HEK293 (cell line): Measurements from ENCODE around the gene PBX3.

Source experiments
- CTCF ChIP-seq: fragments of 450-650 bp; formaldehyde crosslinking; IDR thresholded peaks from 2 replicates; pipeline ENCODE4 v1.5.1; 2016; ENCODE audit warnings: missing biosample characterization, missing genetic modification characterization
- EGR2 ChIP-seq: fragments of 450-650 bp; formaldehyde crosslinking; IDR thresholded peaks from 2 replicates; pipeline ENCODE4 v1.5.1; 2016; ENCODE audit warnings: low read depth, missing biosample characterization, missing genetic modification characterization
- KLF9 ChIP-seq: fragments of 450-650 bp; formaldehyde crosslinking; IDR thresholded peaks from 2 replicates; pipeline ENCODE4 v1.5.1; 2016; ENCODE audit warnings: missing biosample characterization, missing genetic modification characterization, low read depth
- ZBTB1 ChIP-seq: fragments of 450-650 bp; formaldehyde crosslinking; IDR thresholded peaks from 2 replicates; pipeline ENCODE4 v1.5.1; 2016; ENCODE audit warnings: missing biosample characterization, missing genetic modification characterization
- ZNF2 ChIP-seq: fragments of 450-650 bp; formaldehyde crosslinking; IDR thresholded peaks from 2 replicates; pipeline ENCODE4 v1.5.1; 2016; ENCODE audit warnings: missing biosample characterization, missing genetic modification characterization
- ZNF274 ChIP-seq, 2 experiments: fragments of 200-500 bp in 1 of 2; fragments of 450-650 bp in 1 of 2; sonication (Bioruptor generic) in 1 of 2; formaldehyde crosslinking in 1 of 2; IDR thresholded peaks; 2 replicates each; pipeline versions ENCODE4 v1.5.1 to v1.6.1; 2014 to 2016; ENCODE audit warnings: borderline replicate concordance in 1 of 2, inconsistent platforms in 1 of 2, low read length in 1 of 2, missing biosample characterization in 1 of 2, missing genetic modification characterization in 1 of 2
- ZNF473 ChIP-seq: fragments of 450-650 bp; formaldehyde crosslinking; IDR thresholded peaks from 2 replicates; pipeline ENCODE4 v1.5.1; 2017; ENCODE audit warnings: missing biosample characterization, missing genetic modification characterization
- TF ChIP-seq, protein P1 (sequence below): fragments of 450-650 bp; formaldehyde crosslinking; IDR thresholded peaks from 2 replicates; pipeline ENCODE4 v1.5.1; 2017; ENCODE audit warnings: missing biosample characterization, missing genetic modification characterization

DNA sequence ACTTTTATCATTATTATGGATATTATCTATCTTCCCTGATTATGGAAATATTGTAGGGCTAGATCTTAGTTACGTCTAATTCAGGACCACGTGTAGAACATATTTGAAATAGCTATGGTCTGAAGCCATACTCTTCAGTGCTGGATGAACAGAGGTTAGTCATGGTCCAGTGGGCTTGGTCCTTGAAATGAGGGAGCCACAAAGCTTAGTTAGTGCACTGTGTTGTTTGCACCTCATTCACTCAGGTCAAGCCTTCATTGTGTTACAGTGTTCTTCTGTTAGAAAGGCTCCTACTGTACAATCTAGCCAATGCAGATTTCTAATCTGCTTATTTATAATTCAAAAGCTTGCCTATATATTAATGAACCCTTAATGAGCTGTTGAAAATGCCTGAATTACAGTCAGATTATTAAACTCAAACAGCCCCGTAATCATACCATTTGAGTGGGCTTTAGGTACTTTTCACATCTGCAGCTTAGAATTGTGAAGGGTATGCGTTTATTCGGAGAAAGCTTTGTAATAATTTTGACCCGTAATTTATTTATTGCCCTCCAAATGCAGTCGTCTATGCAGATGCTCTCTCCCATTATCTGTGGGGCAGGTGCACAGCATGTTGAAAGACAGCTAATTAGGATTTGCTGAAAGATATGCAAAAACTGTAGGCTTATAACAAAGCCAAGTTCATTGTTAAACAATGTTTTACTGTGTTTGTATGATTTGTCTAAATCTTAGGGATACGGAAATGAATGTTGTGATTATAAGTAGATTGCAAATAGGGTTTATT is 164.9 kb downstream of the PBX3 start:
- TF ChIP-seq EGR2 (tag by site-specific recombination) (no peak), KLF9 (tag by site-specific recombination) (no peak), CTCF (tag by site-specific recombination) (no peak), ZNF274 (IDR thresholded peaks at IDR 0.05; ENCODE audit: low read length) (no peak), ZNF274 (tag by site-specific recombination; IDR thresholded peaks at IDR 0.05; ENCODE audit: borderline replicate concordance) (no peak), ZNF2 (tag by site-specific recombination) (no peak), ZBTB1 (tag by site-specific recombination) (no peak), ZNF473 (tag by site-specific recombination) (no peak)
- TF ChIP-seq, protein P1, sequence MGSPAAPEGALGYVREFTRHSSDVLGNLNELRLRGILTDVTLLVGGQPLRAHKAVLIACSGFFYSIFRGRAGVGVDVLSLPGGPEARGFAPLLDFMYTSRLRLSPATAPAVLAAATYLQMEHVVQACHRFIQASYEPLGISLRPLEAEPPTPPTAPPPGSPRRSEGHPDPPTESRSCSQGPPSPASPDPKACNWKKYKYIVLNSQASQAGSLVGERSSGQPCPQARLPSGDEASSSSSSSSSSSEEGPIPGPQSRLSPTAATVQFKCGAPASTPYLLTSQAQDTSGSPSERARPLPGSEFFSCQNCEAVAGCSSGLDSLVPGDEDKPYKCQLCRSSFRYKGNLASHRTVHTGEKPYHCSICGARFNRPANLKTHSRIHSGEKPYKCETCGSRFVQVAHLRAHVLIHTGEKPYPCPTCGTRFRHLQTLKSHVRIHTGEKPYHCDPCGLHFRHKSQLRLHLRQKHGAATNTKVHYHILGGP (tag by site-specific recombination) = no peak
